Sigmoid colon (tissue), 7 donors: ENCODE data around the gene KRTAP10-5. TPM values are rescaled to one million over a fixed set of nuclear protein-coding genes. Genes with fewer than 3 reads are reported as not detected.
"Not testable (repeated sequence)": the region's sequence is repeated elsewhere in the genome, so short reads cannot be mapped to it uniquely, and the experiment has no call there.

Experiments used
- DNase-seq: peaks from one replicate; pipeline ENCODE4 v3.0.0-alpha.2; 2019
- H3K27ac ChIP-seq, 4 donors: fragments of 200-600 bp; sonication (generic); one replicate each; pipeline ENCODE4 v1.5.1; 2016 to 2019; ENCODE audit warnings: mild to moderate bottlenecking in 1 of 4
- H3K27me3 ChIP-seq, 3 donors: fragments of 200-600 bp; sonication (generic); one replicate each; pipeline ENCODE4 v1.5.1; 2019; ENCODE audit warnings: mild to moderate bottlenecking in 1 of 3
- H3K36me3 ChIP-seq, 4 donors: fragments of 200-600 bp; sonication (generic); one replicate each; pipeline ENCODE4 v1.5.1; 2016 to 2019
- H3K4me1 ChIP-seq, 4 donors: fragments of 200-600 bp; sonication (generic); one replicate each; pipeline ENCODE4 v1.5.1; 2017 to 2019
- H3K4me3 ChIP-seq, 4 donors: fragments of 200-600 bp; sonication (generic); one replicate each; pipeline ENCODE4 v1.5.1; 2017 to 2019; ENCODE audit warnings: mild to moderate bottlenecking in 2 of 4, moderate library complexity in 1 of 4
- H3K9me3 ChIP-seq, 4 donors: fragments of 200-600 bp in 3 of 4; sonication (generic) in 3 of 4; one replicate each; pipeline versions ENCODE4 v1.5.1 to v1.6.1; 2013 to 2019
- EP300 ChIP-seq, 4 donors: sonication (generic); formaldehyde crosslinking; IDR thresholded peaks; one replicate each; pipeline ENCODE4 v1.6.1; 2017; ENCODE audit warnings: antibody characterized with exemption in 4 of 4
- POLR2A ChIP-seq, 2 donors: fragments of 450-650 bp; IDR thresholded peaks; one replicate each; pipeline ENCODE4 v1.6.1; 2016; ENCODE audit warnings: antibody characterized with exemption in 2 of 2, mild to moderate bottlenecking in 2 of 2, moderate library complexity in 2 of 2
- POLR2AphosphoS5 ChIP-seq, 4 donors: sonication (generic); formaldehyde crosslinking; IDR thresholded peaks; one replicate each; pipeline ENCODE4 v1.6.1; 2017; ENCODE audit warnings: antibody characterized with exemption in 4 of 4
- WGBS, 2 donors: extraction: QIAGEN DNeasy Blood & Tissue Kit; methylation state at CpG; one replicate each; pipeline ENCODE4 v1.1.7; 2013; 5-methylcytosine and 5-hydroxymethylcytosine counted together
- intact Hi-C: fragments of 100-400 bp; cut with DNase I; formaldehyde crosslinking; loops from one replicate; pipeline ENCODE4 v1.15.1; 2023
- polyA plus RNA-seq, 3 donors: library from polyadenylated mRNA; stranded (reverse); fragments of 200-250 nt; gene quantifications; one replicate each; pipeline ENCODE4 v1.2.3, GENCODE V29; 2013
- total RNA-seq, 4 donors: library from RNA; depleted of rRNA; stranded (reverse); fragments of >200 nt; gene quantifications; one replicate each; pipeline ENCODE4 v1.1.0, GENCODE V29; 2016
- TF ChIP-seq, protein P1 (sequence below), 4 experiments: fragments of 450-650 bp in 3 of 4; fragments of 200-600 bp in 1 of 4; IDR thresholded peaks; one replicate each; pipeline ENCODE4 v1.5.1; 2016 to 2019; ENCODE audit warnings: antibody characterized with exemption in 4 of 4, mild to moderate bottlenecking in 3 of 4, moderate library complexity in 2 of 4
- donor health status: healthy with polysubstance abuse.
- donor health status: Bipolar disorder and iron deficiency.
- donor health status: healthy.

The KRTAP10-5 gene
- total and polyA plus RNA-seq, 7 donors = not detected

DNA sequence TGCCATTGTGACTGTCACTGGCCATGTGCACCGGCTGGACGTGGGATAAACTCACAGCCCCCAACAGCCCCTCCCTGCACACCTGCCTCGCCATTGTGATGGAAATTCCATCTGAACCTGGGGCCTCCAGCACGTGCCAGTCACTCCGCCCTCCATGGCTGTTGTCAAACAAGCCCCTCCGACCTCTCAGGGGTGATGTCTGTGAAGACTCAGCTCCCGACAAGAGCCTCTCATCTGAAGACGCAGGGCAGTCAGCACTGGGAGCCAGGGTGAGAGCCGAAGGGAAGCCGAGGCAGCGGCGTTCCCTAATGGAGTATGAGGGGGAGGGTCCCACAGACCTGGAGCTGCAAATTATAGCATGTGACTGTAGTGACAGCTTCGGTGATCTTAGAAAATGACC lies 27.7 kb downstream of the KRTAP10-5 start:
- 79 to 85% methylated on average over 13 of the region's 13 CpGs for WGBS, 2 donors
- Histone ChIP-seq H3K27ac (no peak overlapping the region), H3K4me3 (no peak overlapping the region), H3K27me3 (peaks cover 0 to 56% (median 0%) of the 10 kb centered on the region in 3 donors), H3K36me3 (no peaks in the 10 kb centered on the region), H3K9me3 (peaks cover 0 to 3% (median 0%) of the 10 kb centered on the region in 4 donors), H3K4me1 (peaks cover 0 to 7% (median 4%) of the 10 kb centered on the region in 4 donors)
- intact Hi-C loops = no loop called here
- DNase-seq = no peak
- no peak for TF ChIP-seq POLR2A (IDR thresholded peaks at IDR 0.05)

DNA sequence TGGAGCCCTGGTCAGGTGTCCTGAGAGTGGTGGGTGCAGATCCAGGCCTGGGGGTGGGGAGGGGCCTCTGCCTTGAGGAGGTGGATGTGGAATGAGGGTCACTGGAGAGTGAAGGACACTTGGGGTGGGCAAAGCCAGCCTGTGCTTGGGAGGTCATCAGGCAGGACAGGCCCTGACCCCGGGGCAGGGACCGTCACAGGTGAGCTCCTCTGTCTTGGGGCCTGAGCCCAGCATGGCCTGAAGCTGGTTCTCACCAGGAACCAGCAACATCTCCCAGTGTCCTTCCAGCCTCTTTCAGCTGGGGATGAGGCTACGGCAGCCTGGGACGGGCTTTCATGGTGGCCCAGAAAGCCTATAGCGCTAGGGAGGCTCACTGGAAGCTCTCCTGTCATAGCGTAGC lies 28.3 kb downstream of the KRTAP10-5 start:
- DNase-seq = peak; percentile 39
- TF ChIP-seq, protein P1, sequence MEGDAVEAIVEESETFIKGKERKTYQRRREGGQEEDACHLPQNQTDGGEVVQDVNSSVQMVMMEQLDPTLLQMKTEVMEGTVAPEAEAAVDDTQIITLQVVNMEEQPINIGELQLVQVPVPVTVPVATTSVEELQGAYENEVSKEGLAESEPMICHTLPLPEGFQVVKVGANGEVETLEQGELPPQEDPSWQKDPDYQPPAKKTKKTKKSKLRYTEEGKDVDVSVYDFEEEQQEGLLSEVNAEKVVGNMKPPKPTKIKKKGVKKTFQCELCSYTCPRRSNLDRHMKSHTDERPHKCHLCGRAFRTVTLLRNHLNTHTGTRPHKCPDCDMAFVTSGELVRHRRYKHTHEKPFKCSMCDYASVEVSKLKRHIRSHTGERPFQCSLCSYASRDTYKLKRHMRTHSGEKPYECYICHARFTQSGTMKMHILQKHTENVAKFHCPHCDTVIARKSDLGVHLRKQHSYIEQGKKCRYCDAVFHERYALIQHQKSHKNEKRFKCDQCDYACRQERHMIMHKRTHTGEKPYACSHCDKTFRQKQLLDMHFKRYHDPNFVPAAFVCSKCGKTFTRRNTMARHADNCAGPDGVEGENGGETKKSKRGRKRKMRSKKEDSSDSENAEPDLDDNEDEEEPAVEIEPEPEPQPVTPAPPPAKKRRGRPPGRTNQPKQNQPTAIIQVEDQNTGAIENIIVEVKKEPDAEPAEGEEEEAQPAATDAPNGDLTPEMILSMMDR (IDR thresholded peaks at IDR 0.05) = no peak
- TF ChIP-seq POLR2AphosphoS5 (IDR thresholded peaks at IDR 0.05) = no peak
- TF ChIP-seq EP300 (IDR thresholded peaks at IDR 0.05) = no peak
- TF ChIP-seq POLR2A (IDR thresholded peaks at IDR 0.05) = no peak
- H3K27me3 ChIP-seq = peaks cover 0 to 50% (median 0%) of the 10 kb centered on the region in 3 donors

DNA sequence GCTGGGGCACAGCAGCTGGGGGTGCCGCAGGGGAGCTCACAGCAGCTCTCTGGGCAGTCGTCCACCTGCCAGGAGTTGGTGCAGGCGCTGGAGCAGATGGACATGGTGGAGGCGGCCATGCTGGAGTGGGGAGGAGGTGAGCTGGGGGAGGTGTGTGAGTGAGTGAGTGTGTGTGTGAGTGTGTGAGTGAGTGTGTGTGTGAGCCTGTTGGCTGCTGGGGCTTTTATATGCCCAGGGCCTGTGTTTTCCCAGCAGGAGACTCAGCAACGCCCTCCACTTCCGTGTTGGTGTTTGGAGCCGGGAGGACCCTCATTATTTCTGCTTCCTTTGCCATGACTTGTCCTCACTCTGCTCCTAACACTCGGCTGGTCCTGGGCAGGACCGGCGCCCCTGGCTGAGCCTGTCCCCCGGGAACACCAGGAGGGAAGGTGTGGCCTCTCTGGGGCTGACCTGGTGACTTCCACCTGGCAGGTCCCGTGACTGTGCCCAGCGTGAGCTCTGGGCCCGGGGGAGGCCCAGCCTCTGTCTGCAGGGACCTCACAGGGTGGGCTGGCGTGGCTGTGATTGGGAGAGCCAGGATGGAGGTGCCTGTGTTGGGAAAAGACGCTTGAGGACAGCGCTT lies 29.0 kb downstream of the KRTAP10-5 start, which contains the start of gene KRTAP10-2:
TSS of gene KRTAP10-2 (minus strand) at position 166 of the 622 bp plus-strand sequence. CDS start at position 119, 47 bp downstream.
- intact Hi-C loops = no loop called here
- H3K4me3 ChIP-seq = no peak within 1 kb of the TSS
- H3K27me3 ChIP-seq = peaks cover 0 to 43% (median 0%) of the 10 kb centered on the region in 3 donors
- no peaks in the 10 kb centered on the region for H3K36me3 ChIP-seq
- 41 to 70% methylated on average over 17 of the region's 17 CpGs for WGBS, 2 donors
- H3K4me1 ChIP-seq = peaks cover 0 to 7% (median 4%) of the 10 kb centered on the region in 4 donors
- peaks cover 0 to 7% (median 0%) of the 10 kb centered on the region in 4 donors for H3K9me3 ChIP-seq
- TF ChIP-seq EP300 (IDR thresholded peaks at IDR 0.05) (no peak), POLR2AphosphoS5 (IDR thresholded peaks at IDR 0.05) (no peak), POLR2A (IDR thresholded peaks at IDR 0.05) (no peak)
- TF ChIP-seq, protein P1 (IDR thresholded peaks at IDR 0.05) = no peak
- no peak for DNase-seq
- no peak within 1 kb of the TSS for H3K27ac ChIP-seq

More for the DNA sequence above, 28.3 kb downstream of the KRTAP10-5 start:
- H3K36me3 ChIP-seq = no peaks in the 10 kb centered on the region
- no peak overlapping the region for H3K4me3 ChIP-seq
- 89 to 97% methylated on average over 6 of the region's 6 CpGs for WGBS, 2 donors
- no peak overlapping the region for H3K27ac ChIP-seq
- peaks cover 0 to 7% (median 4%) of the 10 kb centered on the region in 4 donors for H3K4me1 ChIP-seq
- intact Hi-C loops = no loop called here
- H3K9me3 ChIP-seq = peaks cover 0 to 3% (median 0%) of the 10 kb centered on the region in 4 donors

DNA sequence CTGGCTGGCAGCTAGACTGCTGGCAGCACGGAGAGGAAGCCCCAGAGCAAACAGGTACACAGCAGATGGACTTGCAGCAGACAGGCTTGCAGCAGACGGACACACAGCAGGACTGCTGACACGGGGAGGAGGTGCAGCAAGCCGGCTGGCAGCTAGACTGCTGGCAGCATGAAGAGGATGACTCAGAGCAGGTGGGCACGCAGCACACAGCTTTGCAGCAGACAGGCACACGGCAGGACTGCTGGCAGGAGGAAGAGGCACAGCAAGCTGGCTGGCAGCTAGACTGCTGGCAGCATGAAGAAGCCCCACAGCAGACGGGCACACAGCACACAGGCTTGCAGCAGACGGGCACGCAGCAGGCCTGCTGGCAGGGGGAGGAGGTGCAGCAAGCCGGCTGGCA lies 29.6 kb downstream of the KRTAP10-5 start:
- peaks cover 0 to 9% (median 0%) of the 10 kb centered on the region in 4 donors for H3K9me3 ChIP-seq
- no peak overlapping the region for H3K4me3 ChIP-seq
- H3K36me3 ChIP-seq = no peaks in the 10 kb centered on the region
- TF ChIP-seq, protein P1 (IDR thresholded peaks at IDR 0.05) = no peak
- TF ChIP-seq POLR2AphosphoS5 (IDR thresholded peaks at IDR 0.05) (no peak), EP300 (IDR thresholded peaks at IDR 0.05) (no peak), POLR2A (IDR thresholded peaks at IDR 0.05) (no peak)
- intact Hi-C loops = no loop called here
- peaks cover 0 to 7% (median 4%) of the 10 kb centered on the region in 4 donors for H3K4me1 ChIP-seq
- DNase-seq = no peak
- no peak overlapping the region for H3K27ac ChIP-seq
- 53 to 70% methylated on average over 10 of the region's 10 CpGs for WGBS, 2 donors
- peaks cover 0 to 37% (median 0%) of the 10 kb centered on the region in 3 donors for H3K27me3 ChIP-seq

DNA sequence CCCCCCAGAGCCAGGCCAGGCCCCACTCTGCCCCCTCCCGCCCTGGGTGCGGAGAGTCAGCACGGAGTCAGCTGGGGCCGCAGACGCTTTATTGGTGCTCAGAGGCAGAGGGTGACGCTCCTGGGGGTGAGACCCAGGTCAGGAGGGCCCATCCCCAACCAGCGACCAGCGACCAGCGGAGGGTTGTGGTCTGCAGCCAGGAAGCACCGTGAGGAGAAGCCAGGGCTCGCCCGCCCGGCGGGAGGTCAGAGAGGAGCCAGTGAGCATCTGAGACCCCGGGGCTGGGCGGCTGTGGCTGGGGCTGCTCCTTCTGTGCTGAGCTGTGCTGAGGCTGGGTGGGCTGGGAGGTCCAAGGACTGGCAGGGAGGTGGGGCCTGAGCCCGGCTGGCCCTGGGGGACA lies 30.1 kb downstream of the KRTAP10-5 start:
- H3K36me3 ChIP-seq, intact Hi-C loops, H3K9me3 ChIP-seq, H3K27ac ChIP-seq, DNase-seq, H3K4me1 ChIP-seq, H3K4me3 ChIP-seq: not testable (repeated sequence)
- peaks cover 0 to 32% (median 0%) of the 10 kb centered on the region in 3 donors for H3K27me3 ChIP-seq
- WGBS, 2 donors = 50 to 59% methylated on average over 17 of the region's 17 CpGs
